GOT3 (cell line): ENCODE results near the gene ATP6V1B1.

Experiments
- DNase-seq: peaks from one replicate; lab custom pipeline; 2025; ENCODE audit warnings: mixed read lengths; lab: John Stamatoyannopoulos, UW

Gene ATP6V1B1

DNA sequence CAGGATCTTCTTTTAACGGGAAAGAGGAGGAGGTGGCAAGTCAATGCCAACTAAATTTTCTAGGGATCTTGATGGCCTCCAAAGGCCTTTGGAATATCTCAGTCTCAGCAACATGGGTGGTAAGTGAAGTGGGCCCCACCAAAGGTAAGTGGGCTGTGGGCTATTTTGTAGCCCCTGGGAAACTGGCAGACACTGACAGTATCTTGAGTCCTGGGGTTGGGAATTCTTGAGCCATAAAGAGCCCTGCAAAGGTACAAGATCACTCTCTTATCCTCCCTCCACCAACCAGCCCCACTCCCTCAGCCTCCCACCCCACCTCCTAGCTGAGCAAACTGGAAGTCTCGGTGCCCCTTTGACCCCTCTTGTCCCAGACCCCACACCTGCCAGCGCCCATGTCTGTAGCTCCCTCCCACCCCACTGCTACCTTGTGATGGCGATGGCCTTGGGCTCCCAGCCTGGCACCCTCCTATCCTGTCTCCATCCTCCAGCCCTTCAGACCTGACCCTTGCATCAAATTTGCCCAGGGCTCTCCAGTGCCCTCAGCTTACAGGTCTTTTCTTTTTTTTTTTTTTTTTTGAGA, 8.5 kb downstream of the ATP6V1B1 start:
- no peak for DNase-seq

DNA sequence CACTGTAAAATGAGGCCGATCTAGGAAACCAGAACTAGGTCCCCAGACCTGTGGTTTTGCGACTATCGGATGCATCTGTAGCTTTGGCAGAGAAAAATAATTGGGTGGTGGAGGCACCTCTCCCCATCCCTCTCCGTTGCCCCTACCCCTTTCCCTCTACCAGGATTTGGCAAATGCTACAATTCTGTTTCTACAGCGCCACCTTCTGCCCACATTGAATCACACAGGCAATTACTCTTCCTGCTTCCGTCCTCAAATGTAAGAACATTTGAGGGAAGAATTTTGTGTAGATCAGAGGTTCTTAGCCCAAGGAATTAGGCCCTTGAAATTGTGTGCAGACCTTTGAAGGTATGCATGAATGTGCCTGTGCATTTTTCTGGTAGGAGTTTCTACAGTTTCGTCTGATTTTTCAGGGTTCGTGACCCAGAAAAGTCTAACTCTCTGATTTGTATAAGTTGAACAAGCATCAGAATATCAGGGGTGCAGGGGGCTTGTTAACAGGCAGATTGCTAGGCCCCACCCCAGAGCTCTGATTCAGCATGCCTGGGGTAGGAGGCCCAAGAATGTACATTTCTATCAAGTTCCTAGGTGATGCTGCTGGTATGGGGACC, 11.2 kb downstream of the ATP6V1B1 start:
- DNase-seq: no peak

DNA sequence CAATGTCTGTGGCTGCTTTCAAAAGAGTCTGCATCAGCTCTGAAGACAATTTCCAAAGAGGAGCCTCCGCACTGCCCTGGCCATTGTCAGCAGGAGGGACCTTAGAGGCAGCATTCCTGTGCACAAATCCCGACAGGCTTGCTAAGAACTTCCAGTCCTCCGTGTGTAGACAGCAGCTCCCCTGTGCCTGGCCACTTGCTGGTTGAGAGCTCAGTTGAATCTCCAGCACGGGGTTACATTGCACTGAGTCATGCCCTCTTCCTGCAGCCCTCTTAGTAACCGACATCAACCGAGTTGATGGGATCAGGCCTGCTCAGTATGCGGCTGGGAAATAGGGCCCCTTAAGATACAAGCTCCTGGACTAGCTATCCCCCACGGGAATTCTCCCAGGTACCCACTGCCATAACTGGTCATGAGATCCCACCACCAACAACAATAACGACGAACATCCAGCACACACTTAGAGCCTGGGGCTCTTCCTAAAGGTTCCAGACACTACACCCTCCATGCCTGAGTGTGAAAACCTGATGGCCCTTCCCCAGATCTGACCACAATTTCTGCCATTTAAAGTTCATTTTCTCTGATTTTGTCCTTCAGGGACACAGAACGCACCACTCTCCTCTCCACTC, 12.0 kb downstream of the ATP6V1B1 start:
- DNase-seq: no peak

DNA sequence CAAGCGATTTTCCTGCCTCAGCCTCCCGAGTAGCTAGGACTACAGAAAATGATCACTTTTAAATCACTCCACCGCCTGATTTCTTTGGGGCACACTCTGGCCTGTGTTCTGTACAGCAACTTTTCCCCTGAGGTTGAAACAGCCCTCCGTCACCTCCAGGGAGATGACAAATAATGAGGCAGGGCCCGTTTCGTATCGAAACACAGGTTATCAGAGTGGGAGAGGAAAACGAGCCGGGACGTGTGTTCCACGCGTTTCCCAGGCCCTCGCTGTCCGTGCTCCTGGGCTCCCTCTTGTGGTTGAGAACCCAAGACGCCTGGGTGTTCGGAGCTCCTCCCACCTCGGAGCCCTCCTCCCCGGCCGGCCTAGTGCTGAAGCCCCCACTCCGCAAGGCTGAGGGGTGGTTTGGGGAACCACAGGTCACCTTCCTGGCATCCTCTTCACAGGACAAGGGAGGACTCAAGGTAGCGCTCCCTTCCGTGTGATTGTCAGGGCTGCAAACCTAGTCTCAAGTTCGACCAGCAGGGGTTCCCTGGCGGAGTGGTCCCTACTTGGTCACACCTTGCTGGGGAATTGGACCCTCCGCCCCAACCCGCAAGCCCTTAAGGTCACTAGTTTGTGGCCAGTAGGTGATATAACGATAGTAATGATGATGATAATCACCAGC, 12.8 kb downstream of the ATP6V1B1 start:
- DNase-seq: peak; percentile 40

DNA sequence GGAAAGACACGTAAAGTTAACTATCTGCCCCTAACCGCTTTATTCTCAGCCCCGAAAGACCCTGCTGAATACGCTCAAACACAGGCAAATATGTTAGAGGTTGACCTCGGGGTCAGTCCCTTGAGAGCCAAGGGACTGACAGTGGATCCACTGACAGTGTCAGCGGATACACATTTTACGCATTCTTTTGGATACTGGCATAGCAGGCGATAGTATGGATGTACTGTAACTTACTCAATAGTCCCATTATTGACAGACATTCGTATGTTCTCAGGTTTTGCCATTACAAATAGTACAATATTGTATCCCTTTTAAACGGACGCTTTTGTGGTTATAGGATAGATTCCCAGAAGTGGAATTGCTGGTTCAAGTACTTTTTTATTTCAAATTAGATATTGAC, 13.4 kb downstream of the ATP6V1B1 start:
- DNase-seq: no peak

DNA sequence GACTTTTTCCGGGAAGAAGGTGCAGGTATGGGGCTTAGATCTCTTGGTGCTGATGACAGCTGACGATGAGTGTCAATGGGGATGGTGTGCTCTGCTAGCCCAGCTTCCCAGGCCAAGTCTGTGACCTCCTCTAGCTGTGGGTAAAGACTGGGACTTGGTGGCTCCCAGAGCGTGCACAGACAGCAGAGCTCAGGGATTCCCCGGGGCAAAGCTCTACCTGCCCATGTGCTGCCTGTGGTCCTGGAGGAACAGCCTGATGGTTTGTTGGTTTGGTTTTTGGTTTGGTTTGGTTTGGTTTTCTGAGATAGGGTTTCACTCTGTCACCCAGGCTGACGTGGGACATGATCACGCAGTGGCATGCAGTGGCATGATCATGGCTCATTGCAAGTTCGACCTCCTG, 19.2 kb downstream of the ATP6V1B1 start:
- DNase-seq: no peak

DNA sequence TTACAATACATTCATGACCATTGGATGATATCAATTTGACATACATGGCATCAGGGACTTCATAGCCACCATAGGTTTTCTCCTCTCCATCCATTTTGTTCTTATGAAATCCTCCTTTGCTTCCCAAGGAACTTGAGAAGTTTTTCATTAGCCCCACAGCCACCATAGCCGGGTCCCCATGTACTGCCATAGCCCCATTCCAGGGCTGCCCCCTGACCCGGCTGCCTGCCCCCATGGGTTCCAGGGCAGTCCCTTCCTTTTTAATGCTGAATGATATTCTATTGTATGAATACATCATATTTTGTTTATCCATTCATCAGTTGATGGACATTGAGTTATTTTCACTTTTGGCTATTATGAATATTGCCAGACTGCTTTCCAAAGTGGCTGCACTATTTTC, 20.4 kb downstream of the ATP6V1B1 start:
- DNase-seq: no peak

DNA sequence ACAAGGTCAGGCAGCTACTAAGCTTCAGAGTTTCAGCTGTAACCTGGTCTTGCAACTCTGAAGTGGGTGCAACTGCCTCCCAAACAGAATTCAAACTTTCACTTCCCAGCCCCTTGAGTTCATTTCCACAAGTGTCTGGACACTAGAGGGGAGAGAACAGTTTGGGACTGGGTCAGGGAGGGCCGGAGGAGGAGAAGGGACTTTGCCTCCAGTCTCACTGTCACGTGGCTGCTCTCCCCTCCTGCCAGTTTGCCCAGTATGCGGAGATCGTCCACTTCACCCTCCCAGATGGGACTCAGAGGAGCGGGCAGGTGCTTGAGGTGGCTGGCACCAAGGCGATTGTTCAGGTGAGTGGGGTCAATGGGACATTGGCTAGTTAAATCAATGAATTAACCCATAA, 22.1 kb downstream of the ATP6V1B1 start:
- no peak for DNase-seq

DNA sequence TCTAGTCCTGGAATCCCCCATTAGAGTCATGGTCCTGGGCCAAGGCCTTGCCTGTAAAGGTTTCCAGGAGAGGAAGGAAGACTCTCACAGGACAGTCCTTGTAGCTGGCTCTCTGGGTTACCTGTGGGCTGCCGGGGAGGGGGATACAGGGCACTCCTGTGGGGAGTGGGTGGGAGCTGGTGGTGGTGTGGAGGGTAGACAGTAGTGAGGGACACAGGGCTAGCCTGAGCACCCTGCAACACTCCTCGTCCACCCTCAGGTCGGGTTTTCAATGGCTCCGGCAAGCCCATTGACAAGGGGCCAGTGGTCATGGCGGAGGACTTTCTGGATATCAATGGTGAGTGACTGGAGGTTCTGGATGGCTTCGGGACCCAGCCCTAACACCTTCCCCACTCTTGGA, 23.1 kb downstream of the ATP6V1B1 start:
- DNase-seq: no peak

DNA sequence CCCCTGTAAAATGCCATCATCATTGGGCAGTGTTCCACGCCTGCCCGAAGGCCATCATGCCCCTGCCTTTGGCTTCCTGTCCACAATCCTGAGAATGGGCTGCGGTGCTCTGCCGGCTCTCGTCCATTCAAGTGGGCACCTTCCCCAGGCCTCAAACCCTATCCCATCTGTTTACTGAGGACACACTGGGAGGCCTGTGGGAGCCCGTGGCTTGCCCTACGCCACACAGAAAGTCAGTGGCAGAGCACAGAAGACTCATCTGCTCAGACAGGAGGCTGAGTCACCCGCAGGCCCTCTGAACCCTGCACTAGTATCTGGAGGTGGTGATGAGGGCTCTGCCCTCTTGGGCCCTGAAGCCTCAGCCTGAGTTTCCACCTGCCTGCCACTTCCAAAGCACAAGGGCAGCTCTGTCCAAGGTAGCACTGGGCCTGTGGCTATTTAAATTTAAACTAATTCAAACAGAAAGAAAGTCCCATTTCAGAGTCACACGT, 23.6 kb downstream of the ATP6V1B1 start:
- DNase-seq: no peak

DNA sequence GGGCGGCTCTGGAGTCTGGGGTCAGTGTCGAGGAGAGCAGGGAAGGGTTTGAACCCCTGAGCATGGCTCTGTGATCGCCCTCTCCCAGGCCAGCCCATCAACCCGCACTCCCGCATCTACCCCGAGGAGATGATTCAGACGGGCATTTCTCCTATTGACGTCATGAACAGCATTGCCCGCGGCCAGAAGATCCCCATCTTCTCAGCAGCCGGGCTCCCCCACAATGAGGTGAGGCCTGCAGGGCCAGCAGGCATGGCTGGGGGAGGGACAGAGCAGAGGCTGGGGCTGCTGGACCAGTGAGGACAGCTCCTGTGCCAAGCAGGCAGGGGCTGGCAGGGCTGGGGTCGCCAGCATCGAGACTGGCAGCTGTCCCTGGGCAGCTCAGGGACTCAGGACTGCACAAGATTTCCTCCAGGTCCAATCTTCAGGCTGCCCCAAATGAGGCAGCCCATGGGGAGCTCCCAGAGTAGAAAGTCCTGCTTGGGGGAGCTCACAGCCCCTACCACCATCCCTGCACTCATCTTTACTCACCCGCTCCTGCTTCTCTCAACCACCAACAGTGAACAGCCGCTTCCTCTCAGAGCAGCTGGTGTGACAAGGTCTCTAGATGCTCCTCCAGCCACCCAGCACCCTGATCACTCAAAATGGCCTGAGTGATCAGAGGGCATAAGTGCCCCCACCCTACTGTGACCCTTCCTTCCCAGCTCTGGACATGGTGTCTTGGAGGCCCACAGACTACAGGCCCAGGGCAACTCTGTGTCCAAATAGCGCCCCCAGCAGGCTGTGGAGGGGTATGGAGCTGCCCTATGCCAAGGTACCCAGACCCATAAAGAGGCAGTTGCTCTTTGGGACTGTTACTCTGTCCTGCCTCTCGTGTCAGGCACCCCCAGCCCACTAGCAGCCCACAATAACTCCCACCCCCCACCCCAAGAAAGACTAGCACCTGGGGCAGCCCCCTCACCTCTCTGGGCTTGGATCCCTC, 24.4 kb downstream of the ATP6V1B1 start:
- no peak for DNase-seq

DNA sequence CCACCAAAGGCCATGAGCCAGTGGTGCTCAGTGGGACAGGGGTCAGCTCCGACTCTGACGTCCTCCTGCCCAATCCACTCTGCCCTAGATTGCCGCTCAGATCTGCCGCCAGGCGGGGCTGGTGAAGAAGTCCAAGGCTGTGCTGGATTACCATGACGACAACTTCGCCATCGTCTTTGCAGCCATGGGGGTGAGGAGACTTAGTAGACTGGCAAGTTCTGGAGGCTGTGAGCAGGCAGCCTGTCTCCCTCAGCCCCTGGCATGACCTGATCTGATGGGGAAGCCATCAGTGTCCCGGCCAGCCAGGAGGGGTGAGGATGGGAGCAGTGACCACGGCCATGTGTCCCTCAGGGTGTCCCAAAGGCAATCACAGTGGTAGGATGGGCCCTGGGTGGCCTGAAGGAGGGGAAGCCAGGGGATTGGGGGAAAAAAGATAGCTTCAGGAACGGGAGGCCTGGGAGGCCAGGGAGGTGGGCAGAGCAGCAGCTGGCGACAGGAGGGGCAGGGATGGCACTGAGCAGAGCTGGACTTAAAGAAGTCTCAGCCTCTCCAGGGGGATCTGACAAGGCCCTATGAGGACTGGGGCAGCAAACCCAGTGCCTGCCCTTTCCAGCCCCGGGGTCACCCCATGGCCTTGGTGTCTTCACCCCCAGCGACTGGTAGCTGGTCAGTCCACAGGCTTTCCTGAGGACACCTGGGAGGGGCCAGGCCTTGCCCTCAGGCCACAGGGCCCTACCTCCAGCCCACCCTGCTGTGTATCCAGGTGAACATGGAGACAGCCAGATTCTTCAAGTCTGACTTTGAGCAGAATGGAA, 25.3 kb downstream of the ATP6V1B1 start:
- no peak for DNase-seq

DNA sequence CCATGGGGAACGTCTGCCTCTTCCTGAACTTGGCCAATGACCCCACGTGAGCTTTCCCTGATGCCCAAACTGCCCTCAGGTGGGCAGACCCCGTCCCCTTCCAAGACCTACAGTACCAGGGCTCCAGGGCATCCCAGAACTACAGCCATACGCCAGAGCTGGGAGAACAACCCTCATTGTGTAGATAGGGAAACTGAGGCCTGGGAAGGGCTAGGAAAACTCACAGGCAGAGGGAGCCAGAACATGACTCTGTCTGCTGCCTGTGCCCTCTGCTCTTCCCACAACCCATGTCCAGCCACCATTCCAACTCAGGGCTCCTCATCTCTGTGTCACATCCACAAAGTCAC, 25.9 kb downstream of the ATP6V1B1 start:
- no peak for DNase-seq

DNA sequence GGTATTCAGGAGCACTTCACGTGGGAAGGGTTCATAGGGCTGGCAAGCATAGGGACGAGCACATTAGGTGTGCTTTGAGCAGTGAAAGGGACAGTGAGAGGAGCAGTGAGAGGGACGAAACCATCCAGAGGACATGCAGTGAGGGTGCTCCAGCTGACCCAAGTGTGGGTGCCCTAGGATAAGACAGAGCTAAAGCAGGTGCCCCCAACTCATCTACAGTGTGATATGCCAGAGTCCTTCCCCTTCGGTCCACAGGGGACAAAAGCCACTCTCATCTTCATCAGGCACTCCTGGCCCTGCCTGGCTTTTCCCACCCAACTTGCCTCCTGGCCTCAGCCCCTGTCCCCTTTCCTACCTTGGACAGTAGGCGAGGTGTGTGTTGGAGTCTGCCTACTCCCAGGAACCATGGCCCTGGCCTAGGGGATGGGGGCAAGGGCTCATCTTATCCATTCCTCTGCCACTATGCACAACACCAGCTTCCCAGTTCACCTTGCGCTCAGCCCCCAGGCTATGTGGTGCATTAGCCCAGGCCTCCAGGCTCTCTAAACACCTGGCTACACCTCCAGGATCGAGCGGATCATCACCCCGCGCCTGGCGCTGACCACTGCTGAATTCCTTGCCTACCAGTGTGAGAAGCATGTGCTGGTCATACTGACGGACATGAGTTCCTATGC, 26.6 kb downstream of the ATP6V1B1 start:
- DNase-seq: no peak

DNA sequence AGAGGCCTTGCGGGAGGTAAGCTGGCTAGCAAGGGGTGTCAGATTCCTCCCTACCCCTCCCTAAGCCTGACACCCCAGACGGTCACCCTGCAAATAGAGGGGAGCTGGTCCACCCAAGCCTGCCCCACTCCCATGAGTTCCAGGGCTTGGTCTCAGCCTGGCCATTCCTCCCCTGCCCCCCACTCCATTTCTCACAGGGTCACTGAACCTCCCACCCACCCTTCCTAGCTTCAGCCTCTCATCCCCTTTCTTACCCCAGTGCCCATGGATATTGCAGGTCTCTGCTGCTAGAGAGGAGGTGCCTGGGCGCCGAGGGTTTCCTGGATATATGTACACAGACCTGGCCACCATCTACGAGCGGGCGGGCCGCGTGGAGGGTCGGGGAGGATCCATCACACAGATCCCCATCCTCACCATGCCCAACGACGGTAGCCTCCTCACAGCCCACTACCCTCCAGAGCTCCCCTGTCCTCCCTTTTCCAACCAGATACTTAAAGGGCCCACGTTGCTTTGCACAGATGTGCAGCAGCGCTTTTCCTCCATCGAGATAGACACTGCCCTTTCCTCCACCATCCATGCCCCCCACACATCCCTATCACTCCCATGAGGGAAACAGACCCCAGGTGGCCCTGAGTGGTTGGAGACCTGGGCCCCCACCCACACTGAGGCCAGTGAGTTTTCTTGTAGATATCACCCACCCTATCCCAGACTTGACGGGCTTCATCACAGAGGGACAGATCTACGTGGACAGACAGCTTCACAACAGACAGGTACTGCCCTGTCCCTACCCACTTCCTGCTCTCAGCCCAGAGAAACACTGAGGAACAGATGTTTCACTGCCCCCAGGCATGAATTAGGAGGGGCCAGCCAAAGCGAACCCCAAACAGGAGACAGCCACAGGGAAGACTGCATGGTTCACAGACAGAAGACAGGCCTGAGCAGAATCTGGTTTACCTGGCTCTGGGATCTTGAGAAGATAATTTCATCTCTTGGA, 27.5 kb downstream of the ATP6V1B1 start:
- no peak for DNase-seq

DNA sequence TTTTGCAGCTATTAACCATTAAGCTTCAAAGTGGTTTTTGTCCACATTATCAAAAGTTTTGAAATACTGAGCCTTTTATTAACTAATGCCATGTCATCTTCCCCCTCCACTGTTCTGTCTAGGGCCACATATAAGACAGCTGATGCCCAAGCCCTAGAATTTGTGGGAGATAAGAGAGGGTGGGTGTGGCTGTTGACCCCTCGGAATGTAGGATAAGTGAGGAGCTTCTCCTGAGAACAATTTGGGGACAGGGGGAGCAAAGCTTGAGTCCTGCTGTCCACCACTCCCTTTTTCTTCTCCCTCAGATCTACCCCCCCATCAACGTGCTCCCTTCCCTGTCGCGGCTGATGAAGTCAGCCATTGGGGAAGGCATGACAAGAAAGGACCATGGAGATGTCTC, 28.4 kb downstream of the ATP6V1B1 start:
- DNase-seq: no peak

DNA sequence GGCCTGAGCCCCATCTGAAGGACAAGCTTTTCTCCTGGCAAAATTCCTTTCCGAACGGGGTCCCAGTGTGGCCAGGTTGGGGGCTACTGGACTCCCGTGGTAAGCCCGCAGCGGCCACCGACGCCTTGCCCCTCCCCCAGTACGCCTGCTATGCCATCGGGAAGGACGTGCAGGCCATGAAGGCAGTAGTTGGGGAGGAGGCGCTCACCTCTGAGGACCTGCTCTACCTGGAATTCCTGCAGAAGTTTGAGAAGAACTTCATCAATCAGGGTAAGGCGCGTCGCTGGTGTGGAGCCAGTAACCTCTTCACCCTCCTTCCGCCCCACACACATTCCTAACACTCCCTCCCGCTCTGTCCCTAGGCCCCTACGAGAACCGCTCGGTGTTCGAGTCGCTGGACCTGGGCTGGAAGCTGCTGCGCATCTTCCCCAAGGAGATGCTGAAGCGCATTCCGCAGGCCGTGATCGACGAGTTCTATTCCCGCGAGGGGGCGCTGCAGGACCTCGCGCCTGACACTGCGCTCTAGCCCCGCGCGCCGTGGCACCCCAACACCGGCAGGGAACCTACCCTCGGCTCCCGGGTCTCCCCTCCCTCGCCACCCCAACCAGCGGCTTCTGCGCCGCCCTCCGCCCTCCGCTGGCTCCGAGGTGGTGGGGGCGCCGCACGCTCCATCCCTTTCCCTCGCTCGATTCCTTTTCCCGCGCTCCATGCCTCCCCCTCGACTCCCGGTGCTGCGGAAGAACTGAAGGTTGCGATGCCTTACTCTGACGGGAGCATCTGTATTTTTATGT, 29.1 kb downstream of the ATP6V1B1 start:
- DNase-seq: no peak

DNA sequence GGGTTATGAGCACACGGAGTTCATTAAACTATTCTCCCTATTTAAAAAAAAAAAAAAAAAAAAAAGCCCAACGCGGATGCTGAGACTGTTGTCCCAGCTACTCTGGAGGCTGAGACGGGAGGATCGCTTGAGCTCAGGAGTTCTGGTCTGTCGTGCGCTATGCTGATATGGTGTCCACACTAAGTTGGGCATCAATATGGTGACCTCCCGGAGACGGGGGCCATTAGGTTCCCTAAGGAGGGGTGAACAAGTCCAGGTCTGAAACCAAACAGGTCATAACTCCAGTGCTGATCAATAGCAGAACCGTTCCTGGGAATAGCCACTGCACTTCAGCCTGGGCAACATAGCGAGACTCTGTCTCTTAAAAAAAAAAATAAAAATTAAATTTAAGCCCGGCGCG, 29.8 kb downstream of the ATP6V1B1 start:
- no peak for DNase-seq
